Measurements from ENCODE around the gene VPS4B. TPM values are rescaled to one million over a fixed set of nuclear protein-coding genes. Genes with fewer than 3 reads are reported as not detected.

VPS4B gene
- total and polyA plus RNA-seq, 2 donors (not counting 1 experiment from before 2014, with no cell fraction given) = 14.5 to 93.9 TPM

DNA sequence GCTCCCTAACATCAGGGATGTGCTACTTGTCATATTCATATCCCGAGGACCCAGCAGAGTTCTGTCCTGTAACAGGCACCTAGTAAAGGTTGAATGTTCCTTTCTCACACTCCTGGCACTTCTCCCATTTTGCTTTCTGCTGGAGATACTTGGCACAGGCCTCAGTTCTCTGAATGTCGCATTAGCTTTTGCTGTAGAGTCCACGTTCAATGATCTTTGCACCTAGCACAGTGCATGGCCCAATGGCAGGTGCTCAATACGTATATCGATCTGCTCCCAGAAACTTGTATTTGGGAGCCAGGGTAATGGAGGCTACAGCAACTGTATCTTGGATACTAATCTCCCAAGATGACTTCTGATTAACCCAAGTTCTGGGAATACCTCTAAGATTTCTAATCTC, 24.8 kb upstream of the VPS4B start:
- POLR2A ChIA-PET = no interaction called here
- H4K20me1 ChIP-seq (ENCODE audit: control insufficient read depth, insufficient read depth, low read length, poor library complexity, severe bottlenecking) = no peaks in the 10 kb centered on the region
- Mint-ChIP-seq H3K27me3 (no peaks in the 10 kb centered on the region), H3K4me1 (peaks cover 15% of the 10 kb centered on the region), H3K9me3 (ENCODE audit: insufficient read depth) (no peaks in the 10 kb centered on the region), H3K4me3 (no peak overlapping the region), H3K27ac (no peak overlapping the region)
- ATAC-seq (ENCODE audit: low read depth) (no peak), DNase-seq (no peak)
- no peaks in the 10 kb centered on the region for H3K79me2 ChIP-seq (ENCODE audit: control insufficient read depth, insufficient read depth, low read length)
- no peak overlapping the region for H2AFZ ChIP-seq (ENCODE audit: insufficient read depth, low read depth, low read length, poor library complexity, severe bottlenecking)
- H3K36me3 ChIP-seq (replicated peaks in 1 of 2; ENCODE audit: control extremely low read depth in 1 of 2, control insufficient read depth in 1 of 2, extremely low read depth in 1 of 2, insufficient read depth in 2 of 2, low read length in 1 of 2) = no peaks in the 10 kb centered on the region
- intact Hi-C loops (cut with micrococcal nuclease) = no loop called here
- H3K27me3 ChIP-seq (replicated peaks in 1 of 4; ENCODE audit: control extremely low read depth in 1 of 4, control insufficient read depth in 3 of 4, insufficient read depth in 4 of 4, low read length in 3 of 4) = no peaks in the 10 kb centered on the region
- no peaks in the 10 kb centered on the region for H3K9me3 ChIP-seq (ENCODE audit: control extremely low read depth in 1 of 3, control insufficient read depth in 2 of 3, insufficient read depth in 1 of 3, low read length in 2 of 3)
- peaks cover 11 to 14% of the 10 kb centered on the region in 2 donors for H3K4me1 ChIP-seq (ENCODE audit: control insufficient read depth in 2 of 2, insufficient read depth in 2 of 2, low read length in 2 of 2)
- no peak overlapping the region for H3K27ac ChIP-seq (ENCODE audit: low read length in 2 of 2)
- H3K4me3 ChIP-seq (ENCODE audit: control extremely low read depth in 1 of 5, extremely low read depth in 1 of 5, insufficient read depth in 1 of 5, low read depth in 2 of 5, low read length in 4 of 5) = no peak overlapping the region
- 95% methylated on average over 5 of the region's 5 CpGs for WGBS (ENCODE audit: insufficient coverage)
- no peak overlapping the region for H3K4me2 ChIP-seq (replicated peaks; ENCODE audit: low read depth, low read length, poor library complexity, severe bottlenecking)
- H3K9ac ChIP-seq (ENCODE audit: low read length) = no peak overlapping the region
- CTCF ChIA-PET = no interaction called here
- no peak for TF ChIP-seq EZH2 (IDR thresholded peaks at IDR 0.05; ENCODE audit: borderline replicate concordance, insufficient read depth, low read depth, low read length, poor library complexity, severe bottlenecking)
- TF ChIP-seq, protein P1, sequence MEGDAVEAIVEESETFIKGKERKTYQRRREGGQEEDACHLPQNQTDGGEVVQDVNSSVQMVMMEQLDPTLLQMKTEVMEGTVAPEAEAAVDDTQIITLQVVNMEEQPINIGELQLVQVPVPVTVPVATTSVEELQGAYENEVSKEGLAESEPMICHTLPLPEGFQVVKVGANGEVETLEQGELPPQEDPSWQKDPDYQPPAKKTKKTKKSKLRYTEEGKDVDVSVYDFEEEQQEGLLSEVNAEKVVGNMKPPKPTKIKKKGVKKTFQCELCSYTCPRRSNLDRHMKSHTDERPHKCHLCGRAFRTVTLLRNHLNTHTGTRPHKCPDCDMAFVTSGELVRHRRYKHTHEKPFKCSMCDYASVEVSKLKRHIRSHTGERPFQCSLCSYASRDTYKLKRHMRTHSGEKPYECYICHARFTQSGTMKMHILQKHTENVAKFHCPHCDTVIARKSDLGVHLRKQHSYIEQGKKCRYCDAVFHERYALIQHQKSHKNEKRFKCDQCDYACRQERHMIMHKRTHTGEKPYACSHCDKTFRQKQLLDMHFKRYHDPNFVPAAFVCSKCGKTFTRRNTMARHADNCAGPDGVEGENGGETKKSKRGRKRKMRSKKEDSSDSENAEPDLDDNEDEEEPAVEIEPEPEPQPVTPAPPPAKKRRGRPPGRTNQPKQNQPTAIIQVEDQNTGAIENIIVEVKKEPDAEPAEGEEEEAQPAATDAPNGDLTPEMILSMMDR (IDR thresholded peaks at IDR 0.05) = no peak

DNA sequence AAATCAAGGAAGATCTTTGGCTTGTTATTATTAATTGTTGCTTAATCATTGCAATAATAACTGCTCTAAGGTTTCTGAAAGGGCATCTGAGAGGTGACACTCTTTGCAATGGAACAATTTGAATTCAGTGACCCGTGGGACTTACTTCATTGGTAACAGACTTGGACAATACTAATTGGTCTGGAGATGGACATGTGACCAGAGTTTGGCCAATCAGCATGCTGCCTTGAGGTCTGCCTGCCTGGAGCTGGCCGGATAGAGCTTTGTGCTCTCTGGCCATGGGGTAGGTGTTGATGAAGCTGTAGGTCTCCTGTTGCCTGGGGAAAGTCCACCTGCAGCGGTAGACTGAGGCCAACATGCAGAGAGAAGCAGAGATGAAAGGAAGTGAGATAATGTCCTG, 24.0 kb upstream of the VPS4B start:
- CTCF ChIA-PET = interaction anchor here (0.7 to 1.2 kb wide), 2 partner anchors 9 to 430 kb away, joined by 3 read pairs; no protein-coding TSS in a partner anchor
- intact Hi-C loops (cut with micrococcal nuclease) = no loop called here

More for the DNA sequence above, 24.0 kb upstream of the VPS4B start:
- Histone ChIP-seq H3K4me1 (ENCODE audit: control insufficient read depth in 2 of 2, insufficient read depth in 2 of 2, low read length in 2 of 2) (peaks cover 11 to 14% of the 10 kb centered on the region in 2 donors), H3K9ac (ENCODE audit: low read length) (no peak overlapping the region), H3K27ac (ENCODE audit: low read length in 2 of 2) (no peak overlapping the region), H3K4me2 (replicated peaks; ENCODE audit: low read depth, low read length, poor library complexity, severe bottlenecking) (no peak overlapping the region), H3K4me3 (ENCODE audit: control extremely low read depth in 1 of 5, extremely low read depth in 1 of 5, insufficient read depth in 1 of 5, low read depth in 2 of 5, low read length in 4 of 5) (no peak overlapping the region), H3K9me3 (ENCODE audit: control extremely low read depth in 1 of 3, control insufficient read depth in 2 of 3, insufficient read depth in 1 of 3, low read length in 2 of 3) (no peaks in the 10 kb centered on the region), H3K36me3 (replicated peaks in 1 of 2; ENCODE audit: control extremely low read depth in 1 of 2, control insufficient read depth in 1 of 2, extremely low read depth in 1 of 2, insufficient read depth in 2 of 2, low read length in 1 of 2) (no peaks in the 10 kb centered on the region), H4K20me1 (ENCODE audit: control insufficient read depth, insufficient read depth, low read length, poor library complexity, severe bottlenecking) (no peaks in the 10 kb centered on the region), H2AFZ (ENCODE audit: insufficient read depth, low read depth, low read length, poor library complexity, severe bottlenecking) (no peak overlapping the region), H3K79me2 (ENCODE audit: control insufficient read depth, insufficient read depth, low read length) (no peaks in the 10 kb centered on the region), H3K27me3 (replicated peaks in 1 of 4; ENCODE audit: control extremely low read depth in 1 of 4, control insufficient read depth in 3 of 4, insufficient read depth in 4 of 4, low read length in 3 of 4) (no peaks in the 10 kb centered on the region)
- no peak for DNase-seq
- H3K27ac Mint-ChIP-seq = peak overlapping the region; percentile 6
- no peak for TF ChIP-seq EZH2 (IDR thresholded peaks at IDR 0.05; ENCODE audit: borderline replicate concordance, insufficient read depth, low read depth, low read length, poor library complexity, severe bottlenecking)
- TF ChIP-seq, protein P1 (IDR thresholded peaks at IDR 0.05) = no peak
- H3K27me3 Mint-ChIP-seq = no peaks in the 10 kb centered on the region
- no peak overlapping the region for H3K4me3 Mint-ChIP-seq
- WGBS (ENCODE audit: insufficient coverage) = 100% methylated on average over 3 of the region's 3 CpGs
- H3K4me1 Mint-ChIP-seq = peaks cover 15% of the 10 kb centered on the region
- POLR2A ChIA-PET = no interaction called here
- H3K9me3 Mint-ChIP-seq (ENCODE audit: insufficient read depth) = no peaks in the 10 kb centered on the region
- ATAC-seq (ENCODE audit: low read depth) = no peak
